PC-9 (cell line): ENCODE results near the gene ACYP2. TPM values are rescaled to one million over a fixed set of nuclear protein-coding genes. Genes with fewer than 3 reads are reported as not detected.

Experiments used
- BruUV-seq: library from RNA; stranded (reverse); fragments of 400-500 nt; replicated peaks from 2 replicates; lab custom pipeline; 2021; lab: Mats Ljungman, UMichigan
- CTCF ChIA-PET: fragments of 300-600 bp; sonication (Branson Sonifier 250); formaldehyde crosslinking; loops from one replicate; lab custom pipeline; 2022; ENCODE audit warnings: antibody characterized with exemption; lab: Charles Lee
- POLR2A ChIA-PET: fragments of 300-600 bp; sonication (Branson Sonifier 250); formaldehyde crosslinking; loops from one replicate; lab custom pipeline; 2022; ENCODE audit warnings: antibody characterized with exemption; ENCODE audit not compliant: unreplicated experiment; lab: Charles Lee
- DNase-seq, 2 experiments: peaks; one replicate each; pipeline versions ENCODE4 v3.0.0 to v3.0.0-alpha.2; 2015 to 2022; ENCODE audit warnings: mixed read lengths in 1 of 2
- H2AFZ ChIP-seq: fragments of 200-600 bp; sonication (generic); 2 replicates; pipeline ENCODE4 v1.8.1; 2017; ENCODE audit warnings: antibody characterized with exemption
- H3F3A ChIP-seq: fragments of 200-600 bp; sonication (generic); 2 replicates; pipeline ENCODE4 v1.8.1; 2017; ENCODE audit warnings: antibody characterized with exemption, mild to moderate bottlenecking, low read depth; ENCODE audit not compliant: insufficient read depth
- H3K27ac ChIP-seq: fragments of 200-600 bp; sonication (generic); 2 replicates; pipeline ENCODE4 v1.6.1; 2016; ENCODE audit warnings: mixed run types
- H3K27me3 ChIP-seq: fragments of 200-600 bp; sonication (generic); 2 replicates; pipeline ENCODE4 v1.6.1; 2016; ENCODE audit warnings: low read depth, mixed run types; ENCODE audit not compliant: insufficient read depth
- H3K36me3 ChIP-seq: fragments of 200-600 bp; sonication (generic); 2 replicates; pipeline ENCODE4 v1.6.1; 2016; ENCODE audit warnings: low read depth, mixed run types
- H3K4me1 ChIP-seq: fragments of 200-600 bp; sonication (generic); replicated peaks from 2 replicates; pipeline ENCODE4 v1.6.1; 2016; ENCODE audit warnings: mixed run types; ENCODE audit not compliant: insufficient read depth
- H3K4me2 ChIP-seq: fragments of 200-600 bp; sonication (generic); 2 replicates; pipeline ENCODE4 v1.6.1; 2017; ENCODE audit warnings: mixed run types
- H3K4me3 ChIP-seq: fragments of 200-600 bp; sonication (generic); 2 replicates; pipeline ENCODE4 v1.6.1; 2016; ENCODE audit warnings: mixed run types
- H3K79me2 ChIP-seq: fragments of 200-600 bp; sonication (generic); 2 replicates; pipeline ENCODE4 v1.6.1; 2017; ENCODE audit warnings: low read depth, mixed run types
- H3K9me2 ChIP-seq: fragments of 200-600 bp; sonication (generic); 2 replicates; pipeline ENCODE4 v1.8.1; 2017; ENCODE audit warnings: mild to moderate bottlenecking; ENCODE audit not compliant: insufficient read depth
- H3K9me3 ChIP-seq: fragments of 200-600 bp; sonication (generic); 2 replicates; pipeline ENCODE4 v1.8.1; 2016; ENCODE audit warnings: low read depth; ENCODE audit not compliant: insufficient read depth
- H4K20me1 ChIP-seq: fragments of 200-600 bp; sonication (generic); 2 replicates; pipeline ENCODE4 v1.8.1; 2017; ENCODE audit not compliant: insufficient read depth
- EZH2 ChIP-seq: fragments of 200-600 bp; sonication (generic); IDR thresholded peaks from 2 replicates; pipeline ENCODE4 v1.8.0; 2017; ENCODE audit warnings: antibody characterized with exemption, low read depth
- intact Hi-C: fragments of 100-400 bp; cut with micrococcal nuclease; formaldehyde crosslinking; loops from one replicate; pipeline ENCODE4 v1.10.0; 2022; ENCODE audit not compliant: unreplicated experiment
- total RNA-seq: library from RNA; stranded (reverse); gene quantifications from 2 replicates; pipeline ENCODE4 v1.2.3, GENCODE V29; 2021
- TF ChIP-seq, protein P1 (sequence below): fragments of 200-600 bp; sonication (generic); conservative IDR thresholded peaks from 2 replicates; pipeline ENCODE4 v1.6.1; 2017; ENCODE audit warnings: mixed run types, antibody characterized with exemption, mild to moderate bottlenecking, moderate library complexity

ACYP2 gene
- total RNA-seq, 1 experiment from 2014 or later, result 25.9 TPM

DNA sequence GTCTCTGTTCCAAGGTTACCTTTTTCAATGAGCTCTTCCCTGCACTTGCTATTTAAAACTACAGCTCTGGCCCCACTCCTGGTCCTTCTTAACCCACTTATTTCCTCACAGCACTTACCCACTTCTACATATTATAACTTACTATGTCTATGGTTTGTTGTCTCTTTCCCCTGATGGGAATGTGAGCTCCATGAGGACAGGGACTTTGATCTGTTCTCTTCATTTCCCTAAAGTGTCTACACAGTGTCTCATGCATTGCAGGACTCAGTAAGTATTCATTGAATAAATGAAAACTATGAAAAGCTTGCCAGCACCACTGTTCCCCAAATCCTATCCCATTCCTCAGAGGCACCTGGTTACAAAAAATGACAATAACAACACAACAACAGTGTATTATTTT, 18.3 kb upstream of the ACYP2 start:
- H3K4me1 ChIP-seq, result no peaks in the 10 kb centered on the region
- H3K4me2 ChIP-seq, result no peak overlapping the region
- no peaks in the 10 kb centered on the region for H3K9me2 ChIP-seq
- CTCF ChIA-PET, result no interaction called here
- H3K9me3 ChIP-seq, result no peaks in the 10 kb centered on the region
- no peak overlapping the region for H3K27ac ChIP-seq
- TF ChIP-seq EZH2, result no peak
- TF ChIP-seq, protein P1, sequence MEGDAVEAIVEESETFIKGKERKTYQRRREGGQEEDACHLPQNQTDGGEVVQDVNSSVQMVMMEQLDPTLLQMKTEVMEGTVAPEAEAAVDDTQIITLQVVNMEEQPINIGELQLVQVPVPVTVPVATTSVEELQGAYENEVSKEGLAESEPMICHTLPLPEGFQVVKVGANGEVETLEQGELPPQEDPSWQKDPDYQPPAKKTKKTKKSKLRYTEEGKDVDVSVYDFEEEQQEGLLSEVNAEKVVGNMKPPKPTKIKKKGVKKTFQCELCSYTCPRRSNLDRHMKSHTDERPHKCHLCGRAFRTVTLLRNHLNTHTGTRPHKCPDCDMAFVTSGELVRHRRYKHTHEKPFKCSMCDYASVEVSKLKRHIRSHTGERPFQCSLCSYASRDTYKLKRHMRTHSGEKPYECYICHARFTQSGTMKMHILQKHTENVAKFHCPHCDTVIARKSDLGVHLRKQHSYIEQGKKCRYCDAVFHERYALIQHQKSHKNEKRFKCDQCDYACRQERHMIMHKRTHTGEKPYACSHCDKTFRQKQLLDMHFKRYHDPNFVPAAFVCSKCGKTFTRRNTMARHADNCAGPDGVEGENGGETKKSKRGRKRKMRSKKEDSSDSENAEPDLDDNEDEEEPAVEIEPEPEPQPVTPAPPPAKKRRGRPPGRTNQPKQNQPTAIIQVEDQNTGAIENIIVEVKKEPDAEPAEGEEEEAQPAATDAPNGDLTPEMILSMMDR, result no peak
- no peak overlapping the region for H3K4me3 ChIP-seq
- no peaks in the 10 kb centered on the region for H3K36me3 ChIP-seq
- peak in 1 of 2 experiments; percentile 12 for DNase-seq
- H3K27me3 ChIP-seq, result no peaks in the 10 kb centered on the region
- no peak overlapping the region for H2AFZ ChIP-seq
- no peaks in the 10 kb centered on the region for H4K20me1 ChIP-seq
- intact Hi-C loops, result no loop called here
- no peaks in the 10 kb centered on the region for H3K79me2 ChIP-seq
- BruUV-seq, result no TSS peak
- no peaks in the 10 kb centered on the region for H3F3A ChIP-seq
- POLR2A ChIA-PET, result no interaction called here

GRCh38 chr2:54099370-54099769, 16.0 kb upstream of the ACYP2 start:
- H2AFZ ChIP-seq, result no peak overlapping the region
- POLR2A ChIA-PET, result no interaction called here
- no peak overlapping the region for H3K27ac ChIP-seq
- TF ChIP-seq, protein P1, result no peak
- TF ChIP-seq EZH2, result no peak
- peaks cover 4% of the 10 kb centered on the region; the same call in 1 of the 2 replicates for H3F3A ChIP-seq
- no peaks in the 10 kb centered on the region for H4K20me1 ChIP-seq
- no TSS peak for BruUV-seq
- peak in 1 of 2 experiments; percentile 28 for DNase-seq
- H3K4me3 ChIP-seq, result no peak overlapping the region
- no peaks in the 10 kb centered on the region for H3K27me3 ChIP-seq
- no peak overlapping the region for H3K4me2 ChIP-seq
- H3K79me2 ChIP-seq, result no peaks in the 10 kb centered on the region
- no peaks in the 10 kb centered on the region for H3K36me3 ChIP-seq
- CTCF ChIA-PET, result no interaction called here
- 0 out of 2 replicates have a peak, but pooled peaks cover 5% of the 10 kb centered on the region for H3K9me3 ChIP-seq
- H3K4me1 ChIP-seq, result peaks cover 15% of the 10 kb centered on the region
- intact Hi-C loops, result no loop called here
- H3K9me2 ChIP-seq, result no peaks in the 10 kb centered on the region

DNA sequence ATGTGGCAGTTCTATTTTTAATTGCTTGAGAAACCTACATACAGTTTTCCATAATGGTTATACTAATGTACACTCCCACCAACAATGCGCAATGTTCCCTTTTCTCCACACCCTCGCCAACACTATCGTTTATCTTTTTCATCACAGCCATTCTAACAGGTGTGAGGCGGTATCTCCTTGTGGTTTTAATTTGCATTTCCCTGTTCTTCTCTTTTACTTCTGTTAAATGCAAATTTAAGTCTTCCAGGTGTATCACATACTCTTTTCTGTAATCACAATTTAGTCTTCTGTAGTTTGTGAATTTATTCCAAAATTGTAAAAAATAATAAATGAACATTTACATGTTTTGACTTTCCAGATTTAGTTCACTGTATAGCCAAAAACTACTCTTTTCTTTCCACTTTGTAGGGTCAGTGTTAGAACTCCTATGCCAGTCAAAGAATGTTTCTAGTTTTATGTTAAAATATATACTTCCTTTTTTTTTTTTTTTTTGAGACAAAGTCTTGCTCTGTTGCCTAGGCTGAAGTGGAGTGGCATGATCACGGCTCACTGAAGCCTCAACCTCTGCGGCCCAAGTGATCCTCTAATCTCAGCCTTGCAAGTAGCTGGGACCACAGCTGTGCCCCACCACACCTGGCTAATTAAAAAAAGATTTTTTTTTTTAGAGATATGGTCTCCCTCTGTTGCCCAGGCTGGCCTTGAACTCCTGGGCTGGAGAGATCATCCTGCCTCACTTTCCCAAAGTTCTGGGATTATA, 15.4 kb upstream of the ACYP2 start:
- H3K27ac ChIP-seq, result no peak overlapping the region
- intact Hi-C loops, result loop anchor here (5.0 kb wide), 1 partner anchor 128 kb away; the partner anchor contains the start of gene PSME4
- H2AFZ ChIP-seq, result no peak overlapping the region
- H3K79me2 ChIP-seq, result no peaks in the 10 kb centered on the region
- BruUV-seq, result no TSS peak
- ChIA-PET POLR2A (no interaction called here), CTCF (no interaction called here)
- no peaks in the 10 kb centered on the region for H3K36me3 ChIP-seq
- 0 out of 2 replicates have a peak, but pooled peaks cover 5% of the 10 kb centered on the region for H3K9me3 ChIP-seq
- no peaks in the 10 kb centered on the region for H3K9me2 ChIP-seq
- H3K4me2 ChIP-seq, result no peak overlapping the region
- TF ChIP-seq, protein P1, result no peak
- TF ChIP-seq EZH2, result no peak
- H3K27me3 ChIP-seq, result no peaks in the 10 kb centered on the region
- no peak for DNase-seq
- peaks cover 21% of the 10 kb centered on the region for H3K4me1 ChIP-seq
- no peaks in the 10 kb centered on the region for H4K20me1 ChIP-seq
- H3F3A ChIP-seq, result peaks cover 4% of the 10 kb centered on the region; the same call in 1 of the 2 replicates
- H3K4me3 ChIP-seq, result no peak overlapping the region
